K562 (cell line): ENCODE results near the gene LSP1. TPM values are rescaled to one million over a fixed set of nuclear protein-coding genes. Genes with fewer than 3 reads are reported as not detected.

Experiments used
- ATAC-seq: fragments of 200-7000 bp; cut with Tn5 transposase; 3 replicates; pipeline ENCODE4 v1.9.1; 2020; ENCODE audit warnings: moderate library complexity
- BruUV-seq: library from RNA; stranded (reverse); fragments of 400-500 nt; replicated peaks from 2 replicates; lab custom pipeline; 2021; lab: Mats Ljungman, UMichigan
- CTCF ChIA-PET: fragments of 300-600 bp; formaldehyde crosslinking; extraction: SDS; loops from one replicate; lab custom pipeline; 2021; ENCODE audit warnings: low intra/inter-chr PET ratio; lab: Yijun Ruan, JAX
- POLR2A ChIA-PET: fragments of 300-600, 350-650 bp; sonication (Branson Sonifier 250); formaldehyde crosslinking; extraction: SDS; loops from one replicate; lab custom pipeline; 2021; ENCODE audit warnings: antibody characterized with exemption, inconsistent platforms; lab: Yijun Ruan, JAX
- DNase-seq, 4 experiments: peaks; one replicate each; pipeline versions ENCODE4 v3.0.0 to v3.0.0-alpha.2; 2011 to 2018; ENCODE audit warnings: low spot score in 3 of 4, mixed read lengths in 3 of 4; ENCODE audit errors: extremely low read depth in 1 of 4
- FAIRE-seq: peaks from 2 replicates; lab custom pipeline; 2011; peaks lifted over from hg19 to GRCh38; lab: Jason Lieb, UNC
- H2AFZ ChIP-seq: 2 replicates; pipeline ENCODE4 v1.6.0; 2011; ENCODE audit warnings: low read depth, low read length, control low read depth, inconsistent platforms
- H3K27ac ChIP-seq: fragments of 200-600 bp; 3 replicates; pipeline ENCODE4 v1.8.0; 2011; ENCODE audit warnings: low read depth, mild to moderate bottlenecking, control low read depth, inconsistent platforms, low read length, moderate library complexity, mixed read lengths; ENCODE audit errors: extremely low read depth
- H3K27me3 ChIP-seq, 2 experiments: fragments of 300-600 bp in 1 of 2; 2 replicates in 1 of 2; 3 replicates in 1 of 2; pipeline versions ENCODE4 v1.6.0 to v1.8.0; 2011; ENCODE audit warnings: inconsistent platforms in 2 of 2, low read length in 2 of 2, mild to moderate bottlenecking in 1 of 2, mixed read lengths in 1 of 2, moderate library complexity in 1 of 2; ENCODE audit not compliant: control insufficient read depth in 2 of 2, insufficient read depth in 2 of 2
- H3K36me3 ChIP-seq: fragments of 300-600 bp; 3 replicates; pipeline ENCODE4 v1.8.0; 2011; ENCODE audit warnings: mild to moderate bottlenecking, low read length, inconsistent platforms; ENCODE audit not compliant: control insufficient read depth, insufficient read depth
- H3K4me1 ChIP-seq, 2 experiments: fragments of 200-600 bp in 1 of 2; replicated peaks in 1 of 2; 2 replicates in 1 of 2; 3 replicates in 1 of 2; pipeline versions ENCODE4 v1.5.1 to v1.8.0; 2011; ENCODE audit warnings: inconsistent platforms in 2 of 2, low read length in 2 of 2, mild to moderate bottlenecking in 1 of 2, mixed read lengths in 1 of 2, moderate library complexity in 1 of 2; ENCODE audit not compliant: control insufficient read depth in 2 of 2, insufficient read depth in 2 of 2
- H3K4me2 ChIP-seq: 2 replicates; pipeline ENCODE4 v1.6.1; 2011; ENCODE audit warnings: low read length, control low read depth, inconsistent platforms, mixed read lengths; ENCODE audit not compliant: insufficient read depth
- H3K4me3 ChIP-seq: fragments of 200-600 bp; sonication (generic), shearing (Covaris generic); 2 replicates; pipeline ENCODE4 v1.5.1; 2016; ENCODE audit warnings: control low read depth, inconsistent platforms
- H3K79me2 ChIP-seq: fragments of 200-600 bp; 3 replicates; pipeline ENCODE4 v1.8.0; 2011; ENCODE audit warnings: low read length, inconsistent platforms; ENCODE audit not compliant: control insufficient read depth, insufficient read depth
- H3K9ac ChIP-seq, 2 experiments: 2 replicates each; pipeline versions ENCODE4 v1.6.0 to v1.6.1; 2011; ENCODE audit warnings: low read depth in 2 of 2, low read length in 2 of 2, control low read depth in 1 of 2, inconsistent platforms in 1 of 2, mild to moderate bottlenecking in 1 of 2, mixed read lengths in 1 of 2; ENCODE audit not compliant: insufficient read depth in 1 of 2
- H3K9me1 ChIP-seq: one replicate; pipeline ENCODE4 v1.6.0; 2011; ENCODE audit warnings: inconsistent platforms, mild to moderate bottlenecking, low read length, moderate library complexity; ENCODE audit not compliant: control insufficient read depth, insufficient read depth
- H3K9me3 ChIP-seq: replicated peaks from 2 replicates; pipeline ENCODE4 v1.5.1; 2011; ENCODE audit warnings: low read depth, low read length, inconsistent platforms; ENCODE audit not compliant: control insufficient read depth, insufficient read depth
- H4K20me1 ChIP-seq: replicated peaks from 2 replicates; pipeline ENCODE4 v1.6.1; 2011; ENCODE audit warnings: low read length, inconsistent platforms, mixed read lengths; ENCODE audit not compliant: control insufficient read depth, insufficient read depth
- ARID2 ChIP-seq: fragments of 450-650 bp; IDR thresholded peaks from 2 replicates; pipeline ENCODE4 v1.6.1; 2017; ENCODE audit warnings: antibody characterized with exemption, mild to moderate bottlenecking
- BCL6 ChIP-seq: fragments of 250-450 bp; sonication (Bioruptor Pico); IDR thresholded peaks from 2 replicates; pipeline ENCODE4 v1.4.0; 2020
- CCNT2 ChIP-seq: IDR thresholded peaks from 2 replicates; pipeline ENCODE4 v1.6.1; 2011; ENCODE audit warnings: borderline replicate concordance, low read depth, mild to moderate bottlenecking, moderate library complexity, mixed read lengths, low read length; ENCODE audit not compliant: insufficient read length; ENCODE audit errors: extremely low read depth
- FOXP1 ChIP-seq: sonication (generic); formaldehyde crosslinking; IDR thresholded peaks from 2 replicates; pipeline ENCODE4 v1.8.0; 2022; ENCODE audit warnings: mild to moderate bottlenecking, missing genetic modification reagents
- HDAC2 ChIP-seq: fragments of 450-650 bp; IDR thresholded peaks from 2 replicates; pipeline ENCODE4 v1.6.1; 2016; ENCODE audit warnings: mild to moderate bottlenecking
- HDAC8 ChIP-seq: fragments of 450-650 bp; IDR thresholded peaks from 2 replicates; pipeline ENCODE4 v1.6.1; 2016; ENCODE audit warnings: mild to moderate bottlenecking, missing genetic modification characterization, moderate library complexity, missing compliant biosample characterization
- MYC ChIP-seq, 2 experiments: fragments of 250-450 bp in 1 of 2; sonication (Bioruptor Pico) in 1 of 2; IDR thresholded peaks; 2 replicates each; pipeline versions ENCODE4 v1.5.1 to v1.6.1; 2012 to 2021; ENCODE audit warnings: low read depth in 2 of 2, borderline replicate concordance in 1 of 2, improper control_type of control experiment in 1 of 2, low read length in 1 of 2, mild to moderate bottlenecking in 1 of 2, moderate library complexity in 1 of 2
- RAD51 ChIP-seq: fragments of 450-650 bp; IDR thresholded peaks from 2 replicates; pipeline ENCODE4 v1.7.1; 2016; ENCODE audit warnings: low read depth, mild to moderate bottlenecking, borderline replicate concordance
- SIN3A ChIP-seq, 2 experiments: fragments of 150-350 bp in 1 of 2; IDR thresholded peaks; 2 replicates each; pipeline ENCODE4 v1.6.1; 2011 to 2016; ENCODE audit warnings: borderline replicate concordance in 2 of 2, low read depth in 2 of 2, low read length in 2 of 2, mild to moderate bottlenecking in 2 of 2, moderate library complexity in 2 of 2; ENCODE audit not compliant: control insufficient read depth in 1 of 2
- TBP ChIP-seq: optimal IDR thresholded peaks from 2 replicates; pipeline ENCODE3; 2011; ENCODE audit warnings: low read depth, low read length, improper control_type of control experiment
- ZBTB7A ChIP-seq: IDR thresholded peaks from 2 replicates; pipeline ENCODE4 v1.6.1; 2011; ENCODE audit warnings: low read depth, mild to moderate bottlenecking, low read length, moderate library complexity, borderline replicate concordance; ENCODE audit not compliant: control insufficient read depth
- ZNF780A ChIP-seq: fragments of 250-450 bp; sonication (Bioruptor Pico); IDR thresholded peaks from 2 replicates; pipeline ENCODE4 v1.5.0; 2021; ENCODE audit warnings: mild to moderate bottlenecking
- WGBS: fragments of 100-300 bp; shearing (Covaris generic); methylation state at CpG from one replicate; pipeline ENCODE4 v1.1.6; 2016; ENCODE audit warnings: low coverage, mixed read lengths; ENCODE audit not compliant: insufficient coverage; ENCODE audit errors: missing lambda C conversion rate; 5-methylcytosine and 5-hydroxymethylcytosine counted together
- in situ Hi-C: fragments of 300-500 bp; cut with MboI; formaldehyde crosslinking; loops from 4 replicates; pipeline ENCODE4 v1.15.0; 2018; ENCODE audit warnings: inconsistent platforms, mixed read lengths
- intact Hi-C: fragments of 100-400 bp; cut with micrococcal nuclease; formaldehyde crosslinking; loops from 2 replicates; pipeline ENCODE4 v1.14.2; 2022
- polyA plus RNA-seq, 8 experiments: library from polyadenylated mRNA; depleted of rRNA in 4 of 8; stranded (reverse) in 5 of 8; unstranded in 3 of 8; fragments of >200 nt; fragmentation: Nextera tagmentation in 2 of 8; fragmentation: Illumina TruSeq in 1 of 8; extraction: Ambion mirVana in 2 of 8; extraction: Trizol in 1 of 8; gene quantifications; 2 replicates each; pipeline versions ENCODE4 v1.2.1 to v1.2.3, GENCODE V29; 2011 to 2014; ENCODE audit warnings: inconsistent platforms in 1 of 8, missing spikeins in 1 of 8
- total RNA-seq, 7 experiments: library from RNA; depleted of rRNA in 6 of 7; stranded (reverse); fragments of >200 nt in 6 of 7; fragmentation: Illumina TruSeq in 2 of 7; extraction: Trizol in 2 of 7; gene quantifications; 2 replicates each; pipeline versions ENCODE4 v1.2.1 to v1.2.3, GENCODE V29; 2011 to 2021; ENCODE audit warnings: low replicate concordance in 1 of 7
- TF ChIP-seq, protein P1 (sequence below): sonication (generic); formaldehyde crosslinking; IDR thresholded peaks from 2 replicates; pipeline ENCODE4 v1.8.0; 2022; ENCODE audit warnings: mild to moderate bottlenecking, missing genetic modification reagents
- TF ChIP-seq, protein P2 (sequence below): fragments of 250-450 bp; sonication (Bioruptor Pico); IDR thresholded peaks from 2 replicates; pipeline ENCODE4 v1.5.0; 2020; ENCODE audit warnings: mild to moderate bottlenecking, borderline replicate concordance

LSP1 gene
- total and polyA plus RNA-seq, 9 of the 15 experiments (the other 6 are each of a cell fraction or from before 2014, with no cell fraction given): 0.08 to 2.9 (median 0.65) TPM; not detected in 2

- no peak for TF ChIP-seq TBP
- TF ChIP-seq RAD51: no peak
- TF ChIP-seq, protein P1, sequence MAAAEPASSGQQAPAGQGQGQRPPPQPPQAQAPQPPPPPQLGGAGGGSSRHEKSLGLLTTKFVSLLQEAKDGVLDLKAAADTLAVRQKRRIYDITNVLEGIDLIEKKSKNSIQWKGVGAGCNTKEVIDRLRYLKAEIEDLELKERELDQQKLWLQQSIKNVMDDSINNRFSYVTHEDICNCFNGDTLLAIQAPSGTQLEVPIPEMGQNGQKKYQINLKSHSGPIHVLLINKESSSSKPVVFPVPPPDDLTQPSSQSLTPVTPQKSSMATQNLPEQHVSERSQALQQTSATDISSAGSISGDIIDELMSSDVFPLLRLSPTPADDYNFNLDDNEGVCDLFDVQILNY (CRISPR knock-in tag): no peak
- TF ChIP-seq ARID2: no peak
- no peak for TF ChIP-seq ZBTB7A
These were observed 80.8 kb downstream of the LSP1 start (continued) for GRCh38 chr11:1933416-1934334.

DNA sequence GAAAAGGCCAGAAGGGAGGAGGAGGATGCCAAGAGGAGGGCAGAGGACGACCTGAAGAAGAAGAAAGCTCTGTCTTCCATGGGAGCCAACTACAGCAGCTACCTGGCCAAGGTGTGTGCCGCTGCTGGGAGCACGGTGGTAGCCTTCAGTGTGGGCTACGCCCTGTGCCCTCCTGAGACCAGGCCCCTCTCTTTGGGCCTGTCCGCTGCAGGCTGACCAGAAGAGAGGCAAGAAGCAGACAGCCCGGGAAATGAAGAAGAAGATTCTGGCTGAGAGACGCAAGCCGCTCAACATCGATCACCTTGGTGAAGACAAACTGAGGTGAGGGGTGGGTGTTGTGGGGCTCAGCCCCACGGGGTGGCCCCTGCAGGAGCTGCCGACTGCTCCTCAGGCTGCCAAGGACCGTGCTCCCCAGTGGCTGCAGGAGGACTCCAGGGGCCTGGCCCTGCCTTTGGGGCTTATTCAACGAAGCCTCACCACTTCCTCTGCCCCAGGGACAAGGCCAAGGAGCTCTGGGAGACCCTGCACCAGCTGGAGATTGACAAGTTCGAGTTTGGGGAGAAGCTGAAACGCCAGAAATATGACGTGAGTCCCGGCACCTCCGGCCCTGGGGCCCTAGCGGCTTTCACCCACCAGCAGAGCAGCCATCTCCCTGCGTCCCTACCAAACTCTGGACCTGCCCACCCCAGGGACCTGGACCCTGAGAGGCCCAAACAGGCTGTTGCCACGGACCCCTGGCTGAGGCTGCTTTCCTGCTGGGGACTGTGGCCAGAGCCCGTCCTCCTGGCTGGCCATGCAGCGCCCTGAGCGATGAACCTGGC lies 81.7 kb downstream of the LSP1 start:
- ATAC-seq (no peak), DNase-seq (no peak), FAIRE-seq (no peak)
- Histone ChIP-seq H3K79me2 (no peaks in the 10 kb centered on the region), H3K9me1 (no peaks in the 10 kb centered on the region), H3K27me3 (peaks cover 36 to 87% of the 10 kb centered on the region in 2 experiments; a peak in 4 of 5 replicates), H3K4me3 (no peak overlapping the region), H3K27ac (no peak overlapping the region), H3K36me3 (no peaks in the 10 kb centered on the region), H3K9ac (no peak overlapping the region), H3K4me1 (peaks cover 0 to 44% of the 10 kb centered on the region in 2 experiments; a peak in 2 of 5 replicates), H4K20me1 (peaks cover 14% of the 10 kb centered on the region; the same call in 1 of the 2 replicates), H3K4me2 (no peak overlapping the region), H3K9me3 (no peaks in the 10 kb centered on the region), H2AFZ (no peak overlapping the region)
- ChIA-PET CTCF (no interaction called here), POLR2A (interaction anchor here (0.7 kb wide), 1 partner anchor 176 kb away, joined by 3 read pairs; no protein-coding TSS in a partner anchor)
- intact Hi-C loops (no loop called here), in situ Hi-C loops (no loop called here)
- 10% methylated on average over 20 of the region's 24 CpGs for whole genome bisulfite sequencing
- TF ChIP-seq HDAC2: no peak
- TF ChIP-seq HDAC8 (tag): no peak
- TF ChIP-seq MYC (IDR thresholded peaks at IDR 0.05; ENCODE audit: low read depth, low read length): no peak
- TF ChIP-seq MYC (CRISPR knock-in tag; IDR thresholded peaks at IDR 0.05; ENCODE audit: borderline replicate concordance, low read depth): no peak
- TF ChIP-seq TBP: no peak
- no peak for TF ChIP-seq BCL6 (CRISPR knock-in tag)
- TF ChIP-seq SIN3A (IDR thresholded peaks at IDR 0.05; ENCODE audit: borderline replicate concordance in 2 of 2, control insufficient read depth in 1 of 2, low read depth in 2 of 2, low read length in 2 of 2): no peak
- no peak for TF ChIP-seq CCNT2
- no peak for TF ChIP-seq FOXP1
- no peak for TF ChIP-seq ZNF780A (CRISPR knock-in tag)
- TF ChIP-seq, protein P2, sequence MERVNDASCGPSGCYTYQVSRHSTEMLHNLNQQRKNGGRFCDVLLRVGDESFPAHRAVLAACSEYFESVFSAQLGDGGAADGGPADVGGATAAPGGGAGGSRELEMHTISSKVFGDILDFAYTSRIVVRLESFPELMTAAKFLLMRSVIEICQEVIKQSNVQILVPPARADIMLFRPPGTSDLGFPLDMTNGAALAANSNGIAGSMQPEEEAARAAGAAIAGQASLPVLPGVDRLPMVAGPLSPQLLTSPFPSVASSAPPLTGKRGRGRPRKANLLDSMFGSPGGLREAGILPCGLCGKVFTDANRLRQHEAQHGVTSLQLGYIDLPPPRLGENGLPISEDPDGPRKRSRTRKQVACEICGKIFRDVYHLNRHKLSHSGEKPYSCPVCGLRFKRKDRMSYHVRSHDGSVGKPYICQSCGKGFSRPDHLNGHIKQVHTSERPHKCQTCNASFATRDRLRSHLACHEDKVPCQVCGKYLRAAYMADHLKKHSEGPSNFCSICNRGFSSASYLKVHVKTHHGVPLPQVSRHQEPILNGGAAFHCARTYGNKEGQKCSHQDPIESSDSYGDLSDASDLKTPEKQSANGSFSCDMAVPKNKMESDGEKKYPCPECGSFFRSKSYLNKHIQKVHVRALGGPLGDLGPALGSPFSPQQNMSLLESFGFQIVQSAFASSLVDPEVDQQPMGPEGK: no peak
- no TSS peak for BruUV-seq
